ENCODE results near the gene ZNF138.
"Not testable (repeated sequence)": the region's sequence is repeated elsewhere in the genome, so short reads cannot be mapped to it uniquely, and the experiment has no call there.

ZNF138 gene

DNA sequence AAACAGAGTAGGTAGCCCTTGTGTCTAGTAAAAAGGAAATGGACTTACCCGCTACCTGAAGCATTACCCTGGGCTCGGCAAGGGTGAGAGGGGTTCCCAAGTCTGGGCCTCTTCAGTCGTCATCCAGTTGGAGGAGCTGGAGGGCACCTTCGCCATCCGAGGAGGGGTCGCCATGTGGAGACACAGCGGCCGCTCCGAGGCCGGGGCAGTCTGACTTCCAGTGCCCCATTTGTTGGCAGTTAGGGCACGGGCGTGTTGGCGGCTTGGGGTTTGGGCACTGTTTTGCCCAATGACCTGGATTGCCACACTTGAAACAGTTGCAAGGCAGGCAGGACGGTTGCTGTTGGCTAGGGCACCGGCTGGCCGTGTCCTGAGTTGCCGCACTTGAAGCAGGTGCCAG lies 43.8 kb downstream of the ZNF138 start:
- not testable (repeated sequence) for DNase-seq (ENCODE audit: low read depth in 2 of 2, low spot score in 1 of 2)

GRCh38 chr7:64838691-64839090 lies 44.5 kb downstream of the ZNF138 start:
- DNase-seq (ENCODE audit: low read depth in 2 of 2, low spot score in 1 of 2) = no peak

DNA sequence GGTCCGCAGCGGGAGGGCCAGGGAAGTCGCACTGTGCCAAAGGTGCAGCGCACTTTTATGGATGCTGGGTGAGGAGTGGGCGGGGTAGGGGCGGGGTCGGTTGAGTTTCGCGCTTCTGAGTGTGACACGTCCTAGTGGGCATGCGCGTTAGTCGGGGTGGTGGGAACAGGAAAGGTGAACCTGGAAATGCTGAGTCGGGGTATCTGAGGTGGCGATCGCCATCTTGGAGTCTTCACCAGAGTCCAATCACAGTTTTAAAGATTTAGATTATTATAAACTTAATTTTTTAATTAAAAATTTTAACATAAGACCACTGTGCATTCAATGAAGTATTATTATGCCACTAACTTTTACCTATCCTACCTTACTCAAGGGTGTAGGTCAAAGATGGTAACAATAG lies 45.7 kb downstream of the ZNF138 start:
- DNase-seq (ENCODE audit: low read depth in 2 of 2, low spot score in 1 of 2) = no peak

DNA sequence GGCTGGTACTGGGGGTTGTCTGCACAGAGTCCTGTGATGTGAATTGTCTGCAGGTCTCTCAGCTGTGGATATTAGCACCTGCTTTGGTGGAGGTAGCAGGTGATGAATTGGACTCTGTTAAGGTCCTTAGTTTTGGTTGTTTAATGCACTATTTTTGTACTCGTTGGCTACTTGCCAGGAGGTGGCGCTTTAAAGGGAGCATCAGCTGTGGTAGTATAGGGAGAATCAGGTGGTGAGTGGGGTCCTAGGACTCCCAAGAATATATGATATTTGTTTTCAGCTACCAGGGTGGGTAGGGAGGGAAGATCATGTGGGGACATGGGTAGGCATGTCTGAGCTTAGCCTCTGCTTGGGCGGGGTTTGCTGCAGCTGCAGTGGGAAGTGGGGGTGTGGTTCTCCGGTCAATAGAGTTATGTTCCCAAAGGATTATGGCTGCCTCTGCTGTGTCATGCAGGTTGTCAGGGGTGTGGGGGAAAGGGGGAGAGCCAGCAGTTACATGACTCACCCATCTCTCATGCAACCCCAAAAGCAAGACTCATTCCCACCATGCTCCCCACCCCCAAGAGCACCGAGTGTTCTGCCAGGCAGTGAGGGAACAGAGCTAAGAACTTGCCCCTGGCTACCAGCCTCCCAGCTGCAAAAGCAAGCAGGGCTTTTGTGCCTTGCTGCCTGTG lies 55.2 kb downstream of the ZNF138 start:
- DNase-seq (ENCODE audit: low read depth in 2 of 2, low spot score in 1 of 2) = no peak

DNA sequence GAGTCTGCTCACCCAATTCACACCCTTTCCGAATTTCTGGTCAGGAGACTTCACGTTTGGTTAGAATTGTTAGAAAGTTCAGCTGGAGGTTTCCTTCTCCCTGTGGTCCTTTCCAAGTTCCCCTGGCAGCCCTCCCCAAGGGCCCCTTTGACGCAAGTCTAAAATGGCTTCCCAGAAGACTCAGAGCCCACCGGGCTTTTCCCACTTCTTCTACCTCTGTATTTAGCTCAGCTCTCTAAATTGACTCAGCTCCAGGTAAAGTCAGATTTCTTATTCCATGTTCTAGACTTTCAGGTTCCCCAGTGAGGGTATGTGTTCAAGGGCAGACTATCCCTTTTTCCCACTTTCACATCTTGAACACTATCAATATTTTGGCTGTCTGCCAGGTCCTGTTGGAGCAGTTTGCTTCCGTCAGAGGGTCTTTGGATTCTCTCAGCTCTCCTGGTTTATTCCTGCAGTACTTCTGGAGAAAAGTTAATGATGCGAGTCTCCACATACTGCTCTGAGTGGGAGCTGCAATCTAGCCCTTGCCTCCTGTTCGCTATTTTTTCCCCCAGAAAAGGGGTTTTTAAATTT lies 55.8 kb downstream of the ZNF138 start:
- DNase-seq (ENCODE audit: low read depth in 2 of 2, low spot score in 1 of 2) = no peak

GRCh38 chr7:64853679-64854078 lies 59.5 kb downstream of the ZNF138 start:
- DNase-seq (ENCODE audit: low read depth in 2 of 2, low spot score in 1 of 2) = no peak

- DNase-seq (ENCODE audit: low read depth in 2 of 2, low spot score in 1 of 2) = no peak
Observed at GRCh38 chr7:64854969-64855368, 60.7 kb downstream of the ZNF138 start.

GRCh38 chr7:64863021-64863420 lies 68.8 kb downstream of the ZNF138 start:
- no peak for DNase-seq (ENCODE audit: low read depth in 2 of 2, low spot score in 1 of 2)

DNA sequence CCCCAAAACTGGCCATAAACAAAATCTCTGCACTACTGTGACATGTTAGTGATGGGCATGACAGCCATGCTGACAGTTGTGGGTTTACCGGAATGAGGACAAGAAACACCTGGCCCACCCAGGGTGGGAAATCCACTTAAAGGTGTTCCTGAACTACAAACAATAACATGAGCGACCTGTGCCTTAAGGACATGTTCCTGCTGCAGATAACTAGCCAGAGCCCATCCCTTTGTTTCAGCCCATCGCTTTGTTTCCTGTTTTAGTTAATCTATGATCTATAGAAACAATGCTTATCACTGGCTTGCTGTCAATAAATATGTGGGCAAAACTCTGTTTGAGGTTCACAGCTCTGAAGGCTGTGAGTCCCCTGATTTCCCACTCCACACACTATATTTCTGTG lies 69.3 kb downstream of the ZNF138 start:
- DNase-seq (ENCODE audit: low read depth in 2 of 2, low spot score in 1 of 2) = not testable (repeated sequence)

DNA sequence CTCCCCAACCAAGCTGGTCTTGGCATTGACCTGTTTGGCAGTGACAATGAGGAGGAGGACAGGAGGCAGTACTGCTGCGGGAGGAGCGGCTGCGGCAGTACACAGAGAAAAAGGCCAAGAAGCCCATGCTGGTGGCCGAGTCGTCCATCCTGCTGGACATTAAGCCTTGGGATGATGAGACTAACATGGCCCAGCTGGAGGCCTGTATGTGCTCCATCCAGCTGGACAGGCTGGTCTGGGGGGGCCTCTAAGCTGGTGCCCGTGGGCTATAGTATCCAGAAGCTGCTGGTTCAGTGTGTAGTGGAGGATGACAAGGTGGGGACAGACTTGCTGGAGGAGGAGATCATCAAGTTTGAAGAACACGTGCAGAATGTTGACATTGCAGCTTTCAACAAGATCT lies 69.7 kb downstream of the ZNF138 start:
- DNase-seq (ENCODE audit: low read depth in 2 of 2, low spot score in 1 of 2) = no peak

GRCh38 chr7:64867863-64868440 lies 73.7 kb downstream of the ZNF138 start:
- no peak for DNase-seq (ENCODE audit: low read depth in 2 of 2, low spot score in 1 of 2)

GRCh38 chr7:64868499-64868898 lies 74.3 kb downstream of the ZNF138 start:
- no peak for DNase-seq (ENCODE audit: low read depth in 2 of 2, low spot score in 1 of 2)

DNA sequence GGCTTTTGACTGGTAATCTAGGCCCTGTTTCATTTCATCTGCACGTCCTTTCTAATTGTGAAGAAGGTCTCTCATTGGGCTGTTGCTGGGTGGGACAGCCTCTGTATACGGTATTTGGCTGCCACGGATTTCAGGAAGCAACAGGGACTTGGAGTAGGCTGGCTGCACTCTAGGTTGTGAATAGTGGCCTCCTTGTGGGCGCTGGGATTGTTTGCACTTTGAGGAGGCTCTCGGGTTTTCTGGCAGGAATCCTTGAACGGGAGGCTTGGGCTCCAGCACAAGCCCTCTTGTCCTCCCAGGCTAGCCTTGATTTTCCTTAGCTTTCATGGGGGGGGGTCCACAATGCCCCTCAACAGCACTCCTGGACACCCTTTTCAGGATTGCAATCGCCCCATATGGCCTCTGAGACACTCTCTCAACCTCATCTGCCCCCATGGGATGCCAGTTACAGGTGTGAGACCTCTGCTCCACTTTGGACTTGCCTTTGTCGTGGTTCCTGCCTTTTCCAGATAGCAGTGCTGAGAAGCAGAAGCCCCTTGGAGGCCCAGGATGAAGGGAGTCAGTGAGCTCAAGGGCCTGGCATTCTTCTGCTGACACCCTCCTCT lies 75.0 kb downstream of the ZNF138 start:
- DNase-seq (ENCODE audit: low read depth in 2 of 2, low spot score in 1 of 2) = no peak

DNA sequence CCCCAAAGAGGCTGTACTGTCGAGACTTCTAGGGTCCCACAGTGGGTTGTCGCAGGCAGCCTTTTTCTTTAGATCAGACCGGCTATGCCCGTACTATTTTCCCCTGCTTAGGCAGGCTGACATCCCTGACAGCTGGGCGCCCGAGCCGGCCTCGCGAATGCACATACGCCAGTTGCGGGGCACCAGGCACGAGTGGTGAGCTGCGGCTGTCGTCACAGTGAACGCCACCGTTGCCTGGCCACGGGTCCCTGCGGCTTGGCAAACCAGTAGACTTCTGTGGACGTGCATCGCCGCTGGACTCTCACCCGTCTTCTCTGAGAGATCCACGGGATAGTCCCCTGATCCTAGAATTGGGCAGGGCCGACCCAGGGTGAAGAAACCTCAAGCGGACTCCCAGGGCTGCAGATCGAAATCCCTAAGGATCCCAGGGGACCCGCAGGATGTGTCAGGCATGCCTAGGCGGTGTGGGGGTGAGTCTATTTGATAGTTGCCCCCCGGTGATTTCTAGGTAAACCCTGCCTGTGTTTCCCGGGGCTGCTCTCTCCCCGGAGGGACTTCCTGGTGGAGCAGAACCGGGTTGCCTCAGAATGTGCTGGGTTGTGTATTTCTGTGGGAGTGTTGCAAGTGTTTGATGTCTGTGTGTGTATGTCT lies 75.8 kb downstream of the ZNF138 start:
- DNase-seq (ENCODE audit: low read depth in 2 of 2, low spot score in 1 of 2) = no peak

DNA sequence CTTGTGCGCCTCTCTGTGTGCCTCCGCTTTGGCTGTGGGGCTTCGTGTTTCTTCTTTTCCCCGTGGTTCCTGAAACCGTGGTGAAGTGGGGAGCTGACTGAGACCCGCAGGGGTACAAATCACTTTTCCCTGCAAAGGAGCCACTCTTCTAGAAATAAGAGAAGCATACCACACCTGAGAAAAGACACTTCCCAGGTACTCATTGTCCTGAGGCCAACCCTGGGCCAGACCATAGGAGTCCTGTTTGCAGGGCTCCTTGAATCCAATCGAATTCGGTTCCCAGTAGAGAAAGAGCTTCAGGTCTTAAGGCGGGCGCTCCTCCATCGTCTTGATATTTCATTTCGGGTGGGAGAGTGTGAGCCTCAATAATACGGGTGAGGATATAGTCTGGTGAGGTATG lies 76.4 kb downstream of the ZNF138 start:
- DNase-seq (ENCODE audit: low read depth in 2 of 2, low spot score in 1 of 2) = no peak

DNA sequence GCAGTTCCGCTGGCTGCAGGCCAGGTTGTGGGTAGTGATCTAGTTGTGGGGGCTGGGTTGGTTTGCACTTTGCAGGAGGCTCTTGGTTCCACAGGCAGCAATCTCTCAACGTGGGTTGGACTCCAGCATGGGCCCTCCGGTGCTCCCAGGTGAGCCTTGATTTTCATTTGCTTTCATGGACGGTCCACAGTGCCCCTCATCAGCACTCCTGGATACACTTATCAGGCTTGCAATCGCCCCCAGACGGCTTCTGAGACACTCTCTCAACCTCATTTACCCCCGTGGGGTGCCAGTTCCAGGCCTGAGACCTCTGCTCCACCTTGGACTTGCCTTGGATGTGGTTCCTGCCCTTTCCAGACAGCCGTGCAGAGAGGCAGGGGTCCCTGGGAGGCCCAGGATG lies 77.5 kb downstream of the ZNF138 start:
- DNase-seq (ENCODE audit: low read depth in 2 of 2, low spot score in 1 of 2) = no peak

GRCh38 chr7:64872351-64873154 lies 78.3 kb downstream of the ZNF138 start:
- DNase-seq (ENCODE audit: low read depth in 2 of 2, low spot score in 1 of 2) = no peak

GRCh38 chr7:64873155-64873500 lies 78.9 kb downstream of the ZNF138 start:
- DNase-seq (ENCODE audit: low read depth in 2 of 2, low spot score in 1 of 2) = no peak

- no peak for DNase-seq (ENCODE audit: low read depth in 2 of 2, low spot score in 1 of 2)
Observed at GRCh38 chr7:64873517-64873916, 79.3 kb downstream of the ZNF138 start.

- no peak for DNase-seq (ENCODE audit: low read depth in 2 of 2, low spot score in 1 of 2)
Observed at GRCh38 chr7:64874114-64874513, 79.9 kb downstream of the ZNF138 start.

DNA sequence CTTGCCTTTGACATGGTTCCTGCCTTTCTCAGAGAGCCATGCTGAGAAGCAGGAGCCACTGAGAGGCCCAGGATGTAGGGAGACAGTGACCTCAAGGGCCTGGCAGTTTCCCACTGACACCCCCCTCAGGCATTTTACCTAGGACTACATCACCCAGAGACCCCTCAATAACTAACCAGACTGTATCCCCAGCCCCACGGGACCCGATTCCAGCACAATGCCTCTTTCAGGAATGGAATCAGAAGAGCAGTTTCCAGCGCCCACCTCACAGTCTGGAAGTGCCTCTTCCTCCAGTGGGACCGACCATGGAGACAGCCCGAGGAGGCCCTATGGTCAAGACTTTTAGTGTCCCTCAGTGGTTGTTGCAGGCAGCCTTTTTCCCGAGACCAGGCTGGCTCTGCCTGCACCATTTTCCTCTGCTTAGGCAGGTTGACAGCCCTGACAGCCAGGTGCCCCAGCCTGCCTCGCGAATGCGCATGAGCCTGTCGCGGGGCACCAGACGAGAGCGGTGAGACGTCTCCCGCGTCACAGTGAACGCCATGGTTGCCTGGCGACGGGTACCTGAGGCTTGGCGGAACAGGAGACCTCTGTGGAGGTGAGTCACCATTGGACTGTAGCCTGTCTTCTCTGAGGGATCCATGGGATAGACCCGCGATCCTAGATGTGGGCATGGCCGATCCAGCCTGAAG lies 80.5 kb downstream of the ZNF138 start:
- no peak for DNase-seq (ENCODE audit: low read depth in 2 of 2, low spot score in 1 of 2)
